GM12874 (cell line): ENCODE results near the gene STN1.

ENCODE experiments used
- CTCF ChIP-seq: IDR thresholded peaks from 2 replicates; pipeline ENCODE4 v1.5.1; 2011; ENCODE audit warnings: low read depth, mild to moderate bottlenecking, control low read depth, low read length, moderate library complexity; ENCODE audit not compliant: insufficient read depth

The STN1 gene

GRCh38 chr10:103951942-103952341 lies 34.0 kb upstream of the STN1 start:
- TF ChIP-seq CTCF, result no peak

GRCh38 chr10:103951183-103951582 lies 33.2 kb upstream of the STN1 start:
- no peak for TF ChIP-seq CTCF

GRCh38 chr10:103949728-103950127 lies 31.7 kb upstream of the STN1 start:
- TF ChIP-seq CTCF, result no peak

- no peak for TF ChIP-seq CTCF
Observed at GRCh38 chr10:103947799-103948516, 30.0 kb upstream of the STN1 start.

- no peak for TF ChIP-seq CTCF
Observed at GRCh38 chr10:103942866-103943265, 24.9 kb upstream of the STN1 start.

- no peak for TF ChIP-seq CTCF
Observed at GRCh38 chr10:103941801-103942200, 23.8 kb upstream of the STN1 start.

- no peak for TF ChIP-seq CTCF
Observed at GRCh38 chr10:103939522-103939921, 21.5 kb upstream of the STN1 start.
